Smooth muscle cell (in vitro differentiated cells): Measurements from ENCODE around the gene TLR5. TPM values are rescaled to one million over a fixed set of nuclear protein-coding genes. Genes with fewer than 3 reads are reported as not detected.

Experiments
- DNase-seq: peaks from one replicate; lab custom pipeline; 2025; ENCODE audit not compliant: unreplicated experiment; lab: John Stamatoyannopoulos, UW
- H2AFZ ChIP-seq: fragments of 200-600 bp; sonication (generic); 2 replicates; pipeline ENCODE4 v1.6.0; 2016; ENCODE audit warnings: antibody characterized with exemption, low read depth, mild to moderate bottlenecking
- H3F3A ChIP-seq: fragments of 200-600 bp; sonication (generic); 2 replicates; pipeline ENCODE4 v1.6.0; 2017; ENCODE audit warnings: antibody characterized with exemption, low read depth
- H3K27ac ChIP-seq: fragments of 200-600 bp; sonication (generic); 2 replicates; pipeline ENCODE4 v1.5.1; 2016; ENCODE audit warnings: low read depth, mild to moderate bottlenecking
- H3K27me3 ChIP-seq: fragments of 200-600 bp; sonication (generic); 2 replicates; pipeline ENCODE4 v1.6.1; 2016; ENCODE audit warnings: low read depth, mild to moderate bottlenecking
- H3K36me3 ChIP-seq: fragments of 200-600 bp; sonication (generic); 2 replicates; pipeline ENCODE4 v1.5.1; 2016; ENCODE audit warnings: low read depth
- H3K4me1 ChIP-seq: fragments of 200-600 bp; sonication (generic); 2 replicates; pipeline ENCODE4 v1.5.1; 2016; ENCODE audit warnings: low read depth
- H3K4me2 ChIP-seq: fragments of 200-600 bp; sonication (generic); 2 replicates; pipeline ENCODE4 v1.6.0; 2016; ENCODE audit warnings: mild to moderate bottlenecking
- H3K4me3 ChIP-seq: fragments of 200-600 bp; sonication (generic); 2 replicates; pipeline ENCODE4 v1.5.1; 2016; ENCODE audit warnings: mild to moderate bottlenecking
- H3K79me2 ChIP-seq: fragments of 200-600 bp; sonication (generic); 2 replicates; pipeline ENCODE4 v1.6.0; 2016; ENCODE audit warnings: low read depth, mild to moderate bottlenecking
- H3K9ac ChIP-seq: fragments of 200-600 bp; sonication (generic); 2 replicates; pipeline ENCODE4 v1.6.0; 2016; ENCODE audit warnings: low read depth
- H3K9me3 ChIP-seq: fragments of 200-600 bp; sonication (generic); replicated peaks from 2 replicates; pipeline ENCODE4 v1.5.1; 2016; ENCODE audit warnings: low read depth
- H4K20me1 ChIP-seq: fragments of 200-600 bp; sonication (generic); 2 replicates; pipeline ENCODE4 v1.6.0; 2016; ENCODE audit warnings: low read depth
- CTCF ChIP-seq: fragments of 200-600 bp; sonication (generic); IDR thresholded peaks from 2 replicates; pipeline ENCODE4 v1.5.1; 2017; ENCODE audit warnings: borderline replicate concordance, mild to moderate bottlenecking, antibody characterized with exemption; ENCODE audit not compliant: insufficient read depth, poor library complexity, severe bottlenecking
- WGBS: methylation state at CpG from one replicate; pipeline ENCODE4 v1.1.7; 2016; ENCODE audit warnings: low lambda C conversion rate; 5-methylcytosine and 5-hydroxymethylcytosine counted together
- polyA plus RNA-seq: library from polyadenylated mRNA; unstranded; fragments of >200 nt; fragmentation: Nextera tagmentation; extraction: Ambion mirVana; gene quantifications from 2 replicates; pipeline ENCODE4 v1.2.1, GENCODE V29; 2016
- total RNA-seq: library from RNA; depleted of rRNA; stranded (reverse); fragments of >200 nt; gene quantifications from 2 replicates; pipeline ENCODE4 v1.2.3, GENCODE V29; 2014

The TLR5 gene
- total and polyA plus RNA-seq, 2 experiments from 2014 or later: 1.0 to 2.7 TPM

- TF ChIP-seq CTCF: no peak
- Histone ChIP-seq H3K4me2 (no peak overlapping the region), H3K9me3 (no peaks in the 10 kb centered on the region), H3K9ac (no peak overlapping the region), H3K79me2 (no peaks in the 10 kb centered on the region), H3K4me3 (no peak overlapping the region), H3K36me3 (no peaks in the 10 kb centered on the region), H3F3A (no peaks in the 10 kb centered on the region), H4K20me1 (no peaks in the 10 kb centered on the region), H3K27me3 (no peaks in the 10 kb centered on the region), H3K27ac (no peak overlapping the region), H3K4me1 (no peaks in the 10 kb centered on the region), H2AFZ (no peak overlapping the region)
- WGBS: 99% methylated on average over 7 of the region's 7 CpGs
- no peak for DNase-seq
Measured at GRCh38 chr1:223105568-223105967, 37.5 kb downstream of the TLR5 start.

GRCh38 chr1:223102797-223103533, 40.1 kb downstream of the TLR5 start:
- DNase-seq: no peak
- H3K4me2 ChIP-seq: no peak overlapping the region
- H3K79me2 ChIP-seq: no peaks in the 10 kb centered on the region
- H3K36me3 ChIP-seq: no peaks in the 10 kb centered on the region
- no peak for TF ChIP-seq CTCF
- H4K20me1 ChIP-seq: no peaks in the 10 kb centered on the region
- H3F3A ChIP-seq: no peaks in the 10 kb centered on the region
- no peak overlapping the region for H3K9ac ChIP-seq
- no peak overlapping the region for H3K4me3 ChIP-seq
- no peaks in the 10 kb centered on the region for H3K9me3 ChIP-seq
- H2AFZ ChIP-seq: no peak overlapping the region
- H3K4me1 ChIP-seq: no peaks in the 10 kb centered on the region
- WGBS: 70% methylated on average over 10 of the region's 10 CpGs
- no peak overlapping the region for H3K27ac ChIP-seq
- no peaks in the 10 kb centered on the region for H3K27me3 ChIP-seq

GRCh38 chr1:223097713-223098112, 45.3 kb downstream of the TLR5 start:
- no peaks in the 10 kb centered on the region for H3K9me3 ChIP-seq
- no peak overlapping the region for H2AFZ ChIP-seq
- H3K4me2 ChIP-seq: no peak overlapping the region
- no peaks in the 10 kb centered on the region for H3K4me1 ChIP-seq
- H3K9ac ChIP-seq: no peak overlapping the region
- WGBS: 94% methylated on average over 1 of the region's 1 CpG
- no peaks in the 10 kb centered on the region for H3K27me3 ChIP-seq
- H3K79me2 ChIP-seq: no peaks in the 10 kb centered on the region
- no peak overlapping the region for H3K4me3 ChIP-seq
- H3K27ac ChIP-seq: no peak overlapping the region
- no peaks in the 10 kb centered on the region for H3F3A ChIP-seq
- DNase-seq: no peak
- H3K36me3 ChIP-seq: no peaks in the 10 kb centered on the region
- no peak for TF ChIP-seq CTCF
- no peaks in the 10 kb centered on the region for H4K20me1 ChIP-seq

- H3K4me1 ChIP-seq: no peaks in the 10 kb centered on the region
- H3K27me3 ChIP-seq: no peaks in the 10 kb centered on the region
- no peak overlapping the region for H2AFZ ChIP-seq
- H4K20me1 ChIP-seq: no peaks in the 10 kb centered on the region
- no peak for TF ChIP-seq CTCF
- no peak for DNase-seq
- H3K4me3 ChIP-seq: no peak overlapping the region
- H3K9ac ChIP-seq: no peak overlapping the region
- no peak overlapping the region for H3K4me2 ChIP-seq
- H3K79me2 ChIP-seq: no peaks in the 10 kb centered on the region
- H3F3A ChIP-seq: no peaks in the 10 kb centered on the region
- WGBS: 94% methylated on average over 4 of the region's 4 CpGs
- no peaks in the 10 kb centered on the region for H3K9me3 ChIP-seq
- H3K27ac ChIP-seq: no peak overlapping the region
- H3K36me3 ChIP-seq: no peaks in the 10 kb centered on the region
Measured at GRCh38 chr1:223095870-223096269, 47.2 kb downstream of the TLR5 start.
